Stimulated activated CD8-positive, alpha-beta memory T cell treated with anti-CD3 and anti-CD28 coated beads, Interleukin-15, amount 100 ng/mL, for 4 hours (primary cell): ENCODE measurements around the gene BTAF1.
A peak's percentile ranks its signal among the peaks of the same experiment; 100 is the strongest.
"Not testable (repeated sequence)": the region's sequence is repeated elsewhere in the genome, so short reads cannot be mapped to it uniquely, and the experiment has no call there.

Experiments used
- DNase-seq, 2 donors: peaks; one replicate each; pipeline ENCODE4 v3.0.0-alpha.2; 2020; ENCODE audit warnings: low read depth in 2 of 2

The BTAF1 gene

DNA sequence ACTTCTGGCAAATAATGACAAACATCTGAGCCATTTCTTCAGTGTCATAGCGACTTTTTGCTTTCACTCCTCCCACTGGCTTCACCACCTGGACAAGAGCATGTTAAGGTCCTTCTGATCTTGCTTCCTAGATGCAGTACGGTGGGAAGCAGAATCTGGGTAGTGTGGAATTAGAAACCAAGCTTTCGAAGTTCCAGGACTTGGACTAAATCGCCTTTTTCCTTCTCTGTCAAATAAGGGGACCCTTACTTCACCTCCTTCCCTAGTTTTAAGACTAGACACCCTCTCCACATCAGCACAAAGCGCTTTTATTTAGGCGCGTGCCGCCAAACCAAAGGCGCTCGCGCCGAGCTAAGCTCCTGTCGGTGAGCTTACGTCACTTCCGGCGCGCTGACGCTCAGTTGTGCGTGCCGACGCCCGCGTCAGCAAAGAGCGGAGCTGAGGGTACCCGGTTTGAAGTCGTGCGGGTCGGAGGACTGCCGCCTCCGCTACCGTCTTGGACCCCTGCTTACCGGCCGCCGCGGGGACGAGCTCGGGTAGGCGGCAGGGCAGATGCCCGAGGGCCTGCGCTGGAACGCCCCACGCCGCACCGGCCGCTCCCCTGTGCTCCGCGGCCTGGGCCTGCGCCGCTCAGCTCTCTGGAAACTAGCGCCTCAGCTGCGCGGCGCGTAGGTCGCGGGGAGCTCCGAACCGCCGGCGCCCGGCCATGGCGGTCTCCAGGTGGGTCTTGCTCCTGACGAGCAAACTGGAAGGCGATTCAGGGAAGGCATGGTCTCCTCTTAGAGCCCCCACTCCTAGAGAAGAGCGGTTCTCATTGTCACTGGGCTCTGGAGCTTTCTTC is at the start of gene BTAF1:
Gene BTAF1 (plus strand): TSS at position 400 of the 841 bp plus-strand sequence. CDS start 307 bp downstream, at position 707.
- DNase-seq, result peak; percentile 81 to 85

DNA sequence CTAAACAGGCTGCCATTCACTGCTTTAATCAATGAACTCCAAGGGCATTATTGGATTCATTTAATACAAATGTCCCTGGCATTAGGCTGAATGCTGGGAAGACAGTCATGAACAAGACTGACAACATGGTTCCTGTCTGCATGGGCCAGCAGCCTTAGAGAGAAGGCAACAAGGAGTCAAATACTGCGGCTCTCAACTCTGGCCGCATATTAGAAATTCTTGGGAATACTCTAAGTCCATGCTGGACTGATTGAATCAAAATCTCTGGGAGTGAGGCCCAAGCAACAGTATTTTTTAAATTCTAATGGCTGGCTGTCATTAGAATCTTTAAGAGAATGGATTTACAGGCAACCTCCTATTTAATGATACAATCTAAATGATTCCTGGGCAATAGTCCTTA is 48.4 kb upstream of the BTAF1 start:
- DNase-seq, result no peak

DNA sequence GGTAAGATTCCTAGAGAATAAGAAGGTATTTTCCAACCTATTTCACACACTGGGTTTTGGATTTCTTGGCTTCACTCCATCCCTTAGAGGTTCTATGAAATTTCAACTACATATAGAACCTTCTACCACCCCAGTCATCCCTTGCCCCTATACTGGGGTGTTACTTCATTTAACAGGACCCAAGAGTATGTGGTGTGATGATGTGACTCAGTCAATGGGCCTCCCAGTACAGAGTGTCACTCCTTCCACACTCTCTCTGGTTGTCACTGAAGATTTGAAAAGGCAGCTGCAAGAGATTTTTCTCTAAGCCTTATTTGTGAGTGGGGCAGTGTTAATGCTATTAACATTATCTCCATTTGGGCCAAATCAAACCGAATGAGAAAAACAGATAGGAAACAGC is 47.8 kb upstream of the BTAF1 start:
- no peak for DNase-seq

DNA sequence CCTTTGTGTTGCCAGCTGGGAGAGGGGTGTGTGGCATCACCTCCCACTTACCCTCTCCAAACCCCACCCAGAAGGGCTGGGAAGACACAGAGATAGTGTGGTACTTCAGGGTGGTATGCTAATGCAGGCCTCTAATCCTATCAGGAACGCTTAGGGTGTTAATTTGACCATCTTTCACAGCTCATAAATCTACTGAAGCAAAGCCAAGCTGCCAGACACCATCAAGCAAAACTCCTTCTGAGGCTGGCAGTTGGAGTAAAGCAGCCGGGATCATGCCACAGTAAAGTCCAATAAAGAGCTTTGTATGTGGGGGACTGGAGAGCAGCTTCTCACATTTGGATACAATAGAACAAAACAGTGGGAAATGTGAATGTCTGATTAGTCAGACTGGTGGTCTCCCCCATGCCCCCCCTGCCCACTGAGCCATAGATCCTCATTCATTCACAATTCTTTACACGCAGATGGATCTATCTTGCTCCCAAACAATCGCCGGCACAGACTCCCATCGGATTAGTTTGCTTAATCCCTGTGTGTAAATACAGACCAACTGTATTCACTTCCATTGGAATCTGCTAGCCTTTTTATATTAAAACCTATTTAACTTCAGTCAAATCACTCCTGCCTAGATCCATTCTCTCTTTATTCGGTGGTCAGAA is 43.9 kb upstream of the BTAF1 start:
- DNase-seq, result no peak

DNA sequence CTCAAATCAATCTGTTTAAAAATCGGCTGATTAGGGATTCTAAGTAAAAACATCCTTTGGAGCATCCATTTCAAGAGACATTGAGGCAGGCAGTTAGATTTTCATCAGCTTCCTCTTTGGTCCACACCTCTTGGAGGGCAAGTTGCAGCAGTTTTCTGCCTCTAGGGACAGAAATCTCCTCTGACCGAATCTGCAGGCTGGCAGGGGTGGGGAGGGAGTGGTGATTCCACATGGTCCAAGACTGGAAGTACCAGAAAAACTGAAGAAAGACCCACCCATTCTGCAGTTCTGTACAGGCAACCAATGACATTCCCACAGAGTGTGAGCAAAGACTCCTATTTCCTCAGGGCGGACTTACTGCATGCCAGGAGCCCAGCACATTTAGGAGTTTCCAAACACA is 43.3 kb upstream of the BTAF1 start:
- no peak for DNase-seq

DNA sequence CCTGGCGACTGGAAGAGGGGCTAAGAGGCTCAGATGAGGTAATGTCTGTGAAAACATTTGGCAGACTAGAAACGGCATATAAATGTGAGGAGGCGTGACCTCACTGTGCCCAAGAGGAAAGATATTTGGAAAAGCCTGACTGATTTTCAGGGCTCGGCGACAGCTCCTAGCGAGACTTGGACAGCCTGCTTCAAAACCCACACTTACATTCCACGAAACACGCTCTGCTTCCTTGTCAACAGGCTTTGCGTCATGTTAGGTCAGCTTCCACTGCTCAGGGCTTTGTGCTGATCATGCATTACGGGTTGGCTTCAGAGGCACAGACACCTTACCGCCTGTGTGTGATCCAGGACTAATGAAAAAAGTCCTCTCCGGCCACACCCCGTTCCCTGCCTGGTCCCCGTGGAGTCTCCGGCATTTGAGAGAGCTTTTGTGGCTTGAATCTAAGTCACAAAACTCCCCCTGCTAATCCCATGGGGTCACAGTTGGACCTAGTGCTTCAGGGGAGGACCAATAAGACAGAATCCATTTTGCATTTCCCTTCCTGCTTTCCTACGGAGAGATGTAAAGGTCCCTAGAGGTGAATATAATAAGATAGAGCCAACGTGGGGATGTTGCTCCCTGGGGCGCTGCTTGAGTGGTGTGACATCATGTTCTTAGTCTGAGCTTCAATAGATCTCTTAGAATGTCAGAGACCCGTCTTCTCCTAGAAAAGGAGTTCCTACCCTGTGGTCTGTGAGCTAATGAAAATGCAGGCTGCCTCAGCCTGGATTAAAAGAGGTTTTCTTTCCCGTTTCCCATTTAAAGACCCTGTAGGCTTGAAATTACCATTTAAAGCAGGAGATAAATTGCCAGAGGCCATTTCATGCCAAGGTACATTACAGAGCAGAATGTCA is 39.8 kb upstream of the BTAF1 start:
- DNase-seq, result no peak

DNA sequence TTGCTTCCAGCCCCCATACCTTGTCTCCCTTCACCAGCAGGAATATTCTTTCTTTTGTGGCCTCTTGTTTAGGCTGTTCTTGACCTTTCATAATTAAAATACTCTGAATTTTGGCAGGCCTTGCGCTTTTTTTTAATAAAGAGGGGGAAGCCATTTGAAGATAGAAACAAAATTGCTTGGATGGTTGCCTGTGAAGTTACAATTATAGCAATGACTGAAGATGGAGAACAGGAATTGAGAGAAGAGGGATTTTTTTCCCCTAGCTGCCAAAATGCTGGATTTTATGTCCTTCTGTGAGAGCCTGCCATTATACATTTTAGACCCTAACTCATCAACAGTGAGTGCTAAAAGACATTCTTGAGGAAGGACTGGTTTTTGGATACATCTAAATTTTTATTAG is 39.0 kb upstream of the BTAF1 start:
- DNase-seq, result no peak

DNA sequence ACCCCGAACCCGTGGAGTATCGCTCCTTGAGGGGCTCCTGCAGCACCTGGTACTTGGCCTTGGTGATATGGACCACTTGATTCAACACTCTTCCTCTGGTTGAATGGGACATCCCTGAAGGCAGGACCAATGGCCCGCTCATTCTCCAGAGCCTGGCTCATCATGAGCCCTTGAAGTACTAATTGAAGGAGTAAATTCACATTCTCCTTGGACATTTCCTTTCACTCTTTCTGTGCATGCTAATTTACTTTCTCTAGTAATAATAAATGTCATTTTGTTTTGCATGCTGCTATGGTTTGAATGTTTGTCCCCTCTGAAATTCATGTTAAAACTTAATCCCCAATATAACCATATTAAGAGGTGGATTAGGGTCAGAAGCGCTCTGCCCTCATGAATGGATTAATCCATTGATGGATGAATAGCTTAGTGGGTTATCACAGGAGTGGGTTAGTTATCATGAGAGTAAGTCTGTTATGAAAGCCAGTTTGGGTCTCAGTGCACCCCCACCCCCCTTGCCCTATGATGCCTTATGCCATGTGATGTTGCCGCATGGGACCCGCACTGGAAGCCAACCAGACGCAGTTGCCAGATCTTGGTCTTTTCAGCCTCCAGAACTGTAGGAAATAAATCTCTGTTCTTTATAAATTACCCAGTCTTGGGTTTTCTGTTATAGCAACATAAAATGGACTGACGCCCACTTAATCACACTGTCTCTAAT is 38.0 kb upstream of the BTAF1 start:
- no peak for DNase-seq

DNA sequence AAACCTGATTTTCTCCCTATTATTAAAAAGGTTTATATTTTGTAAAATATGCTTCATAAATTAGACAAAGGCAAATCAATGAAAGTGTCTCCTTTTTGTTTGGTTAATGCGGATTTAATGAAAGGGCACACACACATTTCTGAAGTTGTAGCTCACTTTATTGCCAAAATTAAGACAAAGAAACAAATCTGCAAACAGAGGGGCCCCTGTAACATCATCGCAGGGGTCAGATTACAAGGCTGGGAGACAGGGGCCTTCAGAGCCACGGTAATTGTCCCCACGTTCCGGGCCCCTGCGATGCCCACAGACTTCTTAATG is 36.7 kb upstream of the BTAF1 start:
- no peak for DNase-seq

DNA sequence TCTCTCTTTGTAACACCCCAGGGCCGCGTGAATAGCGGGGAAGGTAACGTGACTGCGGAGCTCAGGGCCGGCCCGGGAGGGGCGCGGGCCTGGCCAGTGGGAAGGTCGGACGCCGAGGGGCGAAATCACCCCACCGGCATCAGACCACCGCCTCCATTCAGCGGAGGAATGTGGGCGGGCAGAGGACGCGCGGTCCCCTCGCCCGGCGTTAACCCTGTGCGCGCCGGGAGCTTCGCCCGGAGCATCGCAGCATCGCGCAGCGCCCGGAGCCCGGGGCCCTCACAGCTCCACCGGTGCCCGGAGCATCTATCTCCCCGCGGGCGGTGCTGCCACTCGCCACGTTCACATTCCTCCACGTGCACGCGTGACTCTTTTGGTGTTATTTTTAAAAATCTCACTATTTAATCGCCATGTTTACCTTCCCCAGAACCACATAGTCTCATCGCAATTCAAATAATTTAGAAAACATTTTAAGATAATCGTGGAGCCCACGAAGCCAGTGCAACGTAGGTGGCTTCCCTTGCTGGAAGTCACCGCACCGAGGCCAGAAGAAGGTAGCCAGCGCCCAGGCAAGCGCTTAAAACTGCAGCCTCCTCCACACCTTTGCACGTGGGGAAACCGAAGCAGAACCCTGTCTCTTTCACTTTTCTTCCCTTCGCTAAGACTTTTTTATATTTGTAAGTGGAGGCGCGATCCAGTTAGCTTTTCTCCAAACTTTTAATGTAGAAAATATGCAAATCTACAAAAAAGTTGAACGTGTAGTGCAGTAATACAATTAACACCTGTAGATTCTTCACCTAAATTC is 36.1 kb upstream of the BTAF1 start:
- peak in 1 of 2 donors; percentile 8 for DNase-seq

DNA sequence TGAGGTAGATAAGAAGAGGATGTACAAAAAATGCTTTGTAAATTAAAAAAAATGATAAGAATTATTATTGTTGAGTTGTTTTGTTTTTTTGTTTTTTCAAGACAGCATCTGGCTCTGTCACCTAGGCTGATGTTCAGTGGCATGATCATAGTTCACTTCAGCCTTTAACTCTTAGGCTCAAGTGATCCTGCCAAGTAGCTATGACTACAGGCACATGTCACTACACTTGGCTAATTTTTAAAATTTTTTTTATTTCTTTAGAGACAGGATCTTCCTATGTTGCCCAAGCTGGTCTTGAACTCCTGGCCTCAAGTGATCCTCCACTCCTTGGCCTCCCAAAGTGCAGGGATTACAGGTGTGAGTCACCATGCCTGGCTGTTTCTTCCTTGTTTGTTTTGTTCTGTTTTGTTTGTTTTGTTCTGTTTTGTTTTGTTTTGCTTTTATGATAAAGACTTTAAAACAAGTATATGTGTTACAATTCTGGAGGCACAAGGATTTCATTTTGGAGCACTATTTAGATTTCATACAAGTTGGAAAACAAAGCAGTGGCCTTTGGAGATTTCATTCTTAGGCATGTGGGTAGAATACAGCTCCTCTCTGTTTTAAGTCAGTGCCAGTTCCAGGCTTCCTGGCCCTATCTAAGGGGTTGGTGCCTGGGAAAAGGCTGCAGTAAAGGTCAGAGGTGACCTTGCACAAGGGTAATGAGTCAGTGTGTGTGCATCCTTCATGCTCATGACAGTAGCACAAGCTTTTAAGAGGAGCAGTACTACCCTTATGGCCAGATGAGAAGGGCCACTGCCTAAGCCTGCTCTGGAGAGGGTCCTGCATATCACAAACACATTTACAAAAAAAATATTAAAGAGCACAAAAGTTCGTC is 32.2 kb upstream of the BTAF1 start:
- no peak for DNase-seq

DNA sequence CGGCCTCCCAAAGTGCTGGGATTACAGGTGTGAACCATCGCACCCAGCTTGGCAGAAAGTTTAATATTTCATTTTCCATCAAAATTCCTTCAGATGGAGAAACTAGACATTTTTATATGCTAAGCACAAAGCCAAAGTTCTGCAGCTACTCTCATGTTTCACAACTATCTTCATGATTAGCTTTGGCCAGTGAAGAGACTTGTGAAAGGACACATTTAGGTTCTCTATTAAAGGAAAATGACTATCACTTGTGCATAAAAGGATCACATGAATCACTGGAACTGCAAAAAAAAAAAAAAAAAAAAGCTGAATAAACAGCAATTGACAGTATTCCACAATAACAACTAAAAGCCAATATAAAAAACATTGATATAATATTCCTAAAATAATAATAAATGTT is 30.5 kb upstream of the BTAF1 start:
- no peak for DNase-seq

DNA sequence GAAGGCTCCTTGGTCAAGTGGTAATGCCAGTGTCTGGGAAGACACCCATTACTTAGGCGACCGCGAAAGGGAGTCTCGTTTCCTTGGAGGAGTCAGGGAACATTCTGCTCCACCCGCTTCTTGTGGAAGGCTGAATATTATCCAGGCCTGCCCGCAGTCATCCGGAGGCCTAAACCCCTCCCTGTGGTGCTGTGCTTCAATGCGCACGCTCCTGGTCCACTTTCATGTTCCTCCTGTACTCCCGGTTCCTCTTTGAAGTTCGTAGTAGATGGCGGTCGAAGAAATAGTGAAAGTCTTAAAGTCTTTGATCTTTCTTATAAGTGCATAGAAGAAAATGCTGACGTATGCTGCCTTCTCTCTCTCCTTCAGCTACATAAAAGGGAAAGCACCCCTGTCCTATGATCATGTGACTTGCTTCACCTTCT is 29.3 kb upstream of the BTAF1 start:
- DNase-seq, result not testable (repeated sequence)

DNA sequence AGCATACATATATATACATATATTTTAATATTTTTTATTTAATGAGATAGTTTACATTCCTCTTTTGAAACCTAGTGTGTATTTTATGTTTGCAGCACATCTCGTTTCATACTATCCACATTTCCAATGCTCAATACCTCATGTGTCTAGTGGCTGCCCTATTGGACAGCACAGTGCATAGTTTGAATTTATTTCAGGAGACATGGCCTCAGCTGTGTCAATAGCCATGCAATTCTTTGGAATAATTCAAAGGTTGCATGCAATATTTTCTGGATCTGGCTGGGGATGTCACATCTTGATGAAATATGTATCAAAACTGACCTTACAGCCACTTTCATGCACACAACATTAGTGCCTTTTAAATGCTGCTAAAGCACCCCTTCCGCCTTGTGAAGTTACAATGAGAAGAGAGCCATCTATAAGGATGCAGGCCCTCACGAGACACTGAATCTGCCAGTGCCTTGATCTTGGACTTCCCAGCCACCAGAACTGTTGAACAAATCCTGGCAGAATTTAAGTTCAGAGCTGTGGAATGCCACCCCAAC is 27.3 kb upstream of the BTAF1 start:
- DNase-seq, result no peak

DNA sequence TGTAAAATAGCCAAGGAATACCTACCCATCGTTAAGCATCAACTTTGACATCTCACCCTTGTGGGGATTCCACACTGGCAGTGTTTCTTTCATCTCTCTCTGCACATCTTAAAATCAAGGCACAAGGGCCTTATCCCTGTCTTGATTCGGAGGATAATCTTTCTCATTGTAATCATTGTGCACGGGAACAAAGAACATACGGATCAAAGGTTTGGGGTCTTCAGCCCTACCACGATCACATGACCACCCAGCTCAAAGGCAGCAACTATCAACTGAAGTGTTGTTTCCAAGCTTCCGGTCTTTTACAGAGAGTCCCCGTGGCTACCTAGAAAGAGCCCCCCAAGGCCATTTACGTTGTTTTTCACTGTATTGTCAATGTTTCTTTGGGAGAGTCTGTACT is 26.1 kb upstream of the BTAF1 start:
- DNase-seq, result no peak

DNA sequence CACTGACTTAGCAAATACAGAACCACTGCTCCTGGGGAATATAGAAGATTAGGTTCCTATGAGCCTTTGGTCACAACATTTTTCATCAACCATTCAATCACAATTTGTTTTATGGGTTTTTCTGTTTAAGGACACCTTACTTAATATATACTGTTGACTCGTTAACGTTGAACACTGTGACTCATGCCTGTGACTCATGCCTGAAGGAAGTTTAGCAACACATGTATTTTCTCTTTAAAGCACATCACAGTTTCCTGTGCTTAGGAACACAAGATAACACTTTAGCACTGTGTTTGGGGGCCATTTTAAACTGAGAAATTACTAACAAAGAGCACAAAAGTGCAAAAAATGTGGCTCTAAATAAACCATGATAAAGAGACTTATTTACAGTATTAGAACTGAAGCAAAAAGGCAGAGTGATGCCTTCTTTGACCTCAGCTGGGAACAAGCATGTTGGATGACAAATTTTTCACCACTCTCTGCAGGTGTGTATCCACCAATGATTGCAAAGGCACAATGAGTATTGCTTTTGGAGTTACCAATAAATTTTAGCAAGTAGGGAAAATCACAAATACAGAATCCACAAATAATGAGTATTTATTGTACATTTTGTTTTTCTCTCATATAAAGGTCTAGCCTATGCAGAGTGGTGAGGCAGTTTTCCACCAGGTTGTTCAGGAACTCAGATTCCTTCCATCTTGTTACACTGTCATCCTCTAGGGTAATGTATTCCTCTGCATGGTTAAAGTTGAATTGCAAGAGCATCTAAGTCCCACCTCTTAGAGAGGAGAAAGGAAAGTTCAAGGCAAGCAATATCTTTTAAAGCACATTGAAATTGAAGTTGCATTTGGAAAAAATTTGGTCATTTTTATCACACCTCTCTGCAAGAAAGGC is 21.5 kb upstream of the BTAF1 start:
- peak in 1 of 2 donors; percentile 58 for DNase-seq

DNA sequence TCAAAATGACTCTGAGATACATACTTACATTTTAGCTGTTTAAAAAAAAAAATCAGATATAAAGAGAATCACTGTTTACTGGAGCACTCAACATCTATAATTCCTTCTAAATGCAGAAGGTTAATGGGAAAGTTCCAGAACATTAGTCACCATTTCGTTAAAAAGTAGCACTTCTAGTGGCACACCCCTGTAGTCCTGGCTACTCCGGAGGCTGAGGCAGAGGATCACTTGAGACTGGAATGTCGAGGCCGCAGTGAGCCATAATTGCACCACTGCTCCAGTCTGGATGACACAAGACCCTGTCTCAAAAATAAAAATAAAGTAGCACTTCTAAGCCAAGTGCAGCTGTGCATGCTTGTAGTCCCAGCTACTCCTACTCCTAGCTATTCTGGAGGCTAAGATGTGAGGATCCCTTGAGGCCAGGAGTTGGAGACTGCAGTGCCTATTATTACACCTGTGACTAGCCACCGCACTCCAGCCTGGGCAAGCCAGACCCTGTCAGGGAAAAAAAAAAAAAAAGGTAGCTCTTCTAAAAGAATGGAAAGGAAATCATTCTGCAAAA is 16.5 kb upstream of the BTAF1 start:
- no peak for DNase-seq

DNA sequence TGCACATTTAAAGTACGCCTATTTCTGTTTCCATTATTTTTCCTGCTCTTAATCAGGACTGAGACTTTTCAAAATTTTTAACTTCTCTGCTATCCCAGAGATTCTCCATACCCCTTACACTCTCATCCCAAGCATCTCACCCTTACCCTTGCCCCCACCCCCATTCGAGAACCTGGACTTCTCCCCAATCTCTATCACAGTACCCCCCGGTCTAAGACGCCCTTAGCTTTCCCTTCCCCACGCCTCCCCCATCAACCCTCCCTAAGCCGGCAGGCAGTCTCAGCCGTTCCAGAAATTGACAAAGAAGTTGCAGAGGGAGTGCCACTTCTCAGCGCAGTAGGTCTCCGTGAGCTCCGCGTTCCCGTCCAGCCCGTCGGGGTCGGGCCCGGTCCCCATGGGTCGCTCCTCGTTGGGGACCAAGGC is 15.6 kb upstream of the BTAF1 start:
- no peak for DNase-seq
